ENCODE measurements around the gene NOTCH1.

GRCh38 chr9:136566901-136567300 lies 21.1 kb upstream of the NOTCH1 start:
- TF ChIP-seq POLR2AphosphoS5 (IDR thresholded peaks at IDR 0.05; ENCODE audit: low read depth, low read length) (no peak), SIN3A (IDR thresholded peaks at IDR 0.05; ENCODE audit: borderline replicate concordance, insufficient read depth, low read length) (no peak), TAF1 (IDR thresholded peaks at IDR 0.05; ENCODE audit: borderline replicate concordance, insufficient read depth, low read length) (no peak), FOXP2 (optimal IDR thresholded peaks at IDR 0.05; ENCODE audit: borderline replicate concordance, extremely low read depth, extremely low read length, insufficient read depth) (no peak)
- TF ChIP-seq, protein P1, sequence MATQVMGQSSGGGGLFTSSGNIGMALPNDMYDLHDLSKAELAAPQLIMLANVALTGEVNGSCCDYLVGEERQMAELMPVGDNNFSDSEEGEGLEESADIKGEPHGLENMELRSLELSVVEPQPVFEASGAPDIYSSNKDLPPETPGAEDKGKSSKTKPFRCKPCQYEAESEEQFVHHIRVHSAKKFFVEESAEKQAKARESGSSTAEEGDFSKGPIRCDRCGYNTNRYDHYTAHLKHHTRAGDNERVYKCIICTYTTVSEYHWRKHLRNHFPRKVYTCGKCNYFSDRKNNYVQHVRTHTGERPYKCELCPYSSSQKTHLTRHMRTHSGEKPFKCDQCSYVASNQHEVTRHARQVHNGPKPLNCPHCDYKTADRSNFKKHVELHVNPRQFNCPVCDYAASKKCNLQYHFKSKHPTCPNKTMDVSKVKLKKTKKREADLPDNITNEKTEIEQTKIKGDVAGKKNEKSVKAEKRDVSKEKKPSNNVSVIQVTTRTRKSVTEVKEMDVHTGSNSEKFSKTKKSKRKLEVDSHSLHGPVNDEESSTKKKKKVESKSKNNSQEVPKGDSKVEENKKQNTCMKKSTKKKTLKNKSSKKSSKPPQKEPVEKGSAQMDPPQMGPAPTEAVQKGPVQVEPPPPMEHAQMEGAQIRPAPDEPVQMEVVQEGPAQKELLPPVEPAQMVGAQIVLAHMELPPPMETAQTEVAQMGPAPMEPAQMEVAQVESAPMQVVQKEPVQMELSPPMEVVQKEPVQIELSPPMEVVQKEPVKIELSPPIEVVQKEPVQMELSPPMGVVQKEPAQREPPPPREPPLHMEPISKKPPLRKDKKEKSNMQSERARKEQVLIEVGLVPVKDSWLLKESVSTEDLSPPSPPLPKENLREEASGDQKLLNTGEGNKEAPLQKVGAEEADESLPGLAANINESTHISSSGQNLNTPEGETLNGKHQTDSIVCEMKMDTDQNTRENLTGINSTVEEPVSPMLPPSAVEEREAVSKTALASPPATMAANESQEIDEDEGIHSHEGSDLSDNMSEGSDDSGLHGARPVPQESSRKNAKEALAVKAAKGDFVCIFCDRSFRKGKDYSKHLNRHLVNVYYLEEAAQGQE (IDR thresholded peaks at IDR 0.05; ENCODE audit: insufficient read depth in 1 of 2, low read depth in 2 of 2, low read length in 2 of 2): no peak
